SK-N-SH (cell line): ENCODE data around the gene ATP1A2. TPM values are rescaled to one million over a fixed set of nuclear protein-coding genes. Genes with fewer than 3 reads are reported as not detected.

Experiments used
- CTCF ChIA-PET: fragments of 300-600, 350-600 bp; formaldehyde crosslinking; extraction: SDS; loops from one replicate; lab custom pipeline; 2021; lab: Yijun Ruan, JAX
- POLR2A ChIA-PET: fragments of 350-600 bp; sonication (Branson Sonifier 250); formaldehyde crosslinking; extraction: SDS; loops from one replicate; lab custom pipeline; 2020; ENCODE audit warnings: antibody characterized with exemption, inconsistent platforms; lab: Yijun Ruan, JAX
- DNase-seq: peaks from one replicate; pipeline ENCODE4 v3.0.0; 2012
- H2AFZ ChIP-seq: fragments of 200-600 bp; sonication (generic); 2 replicates; pipeline ENCODE4 v1.8.1; 2016; ENCODE audit warnings: antibody characterized with exemption, mild to moderate bottlenecking, low read depth
- H3F3A ChIP-seq: fragments of 200-600 bp; sonication (generic); replicated peaks from 2 replicates; pipeline ENCODE3; 2016; ENCODE audit warnings: antibody characterized with exemption, mild to moderate bottlenecking; ENCODE audit not compliant: insufficient read depth
- H3K27ac ChIP-seq, 2 experiments: fragments of 200-500 bp in 1 of 2; fragments of 200-600 bp in 1 of 2; sonication (Bioruptor generic) in 1 of 2; sonication (generic), shearing (Covaris generic) in 1 of 2; 2 replicates each; pipeline versions ENCODE4 v1.5.1 to v1.6.1; 2014 to 2016; ENCODE audit warnings: low read depth in 2 of 2, inconsistent platforms in 1 of 2, low read length in 1 of 2, mild to moderate bottlenecking in 1 of 2, mixed read lengths in 1 of 2
- H3K27me3 ChIP-seq: fragments of 200-600 bp; sonication (generic), shearing (Covaris generic); 2 replicates; pipeline ENCODE4 v1.6.1; 2016; ENCODE audit warnings: mixed run types; ENCODE audit not compliant: insufficient read depth
- H3K36me3 ChIP-seq, 2 experiments: fragments of 200-500 bp in 1 of 2; fragments of 200-600 bp in 1 of 2; sonication (Bioruptor generic) in 1 of 2; sonication (generic) in 1 of 2; replicated peaks in 1 of 2; 2 replicates each; pipeline versions ENCODE3 to v1.5.1; 2014 to 2016; ENCODE audit warnings: low read length in 1 of 2, mild to moderate bottlenecking in 1 of 2; ENCODE audit not compliant: insufficient read depth in 2 of 2, control insufficient read depth in 1 of 2
- H3K4me1 ChIP-seq, 2 experiments: fragments of 200-500 bp in 1 of 2; fragments of 200-600 bp in 1 of 2; sonication (Bioruptor generic) in 1 of 2; sonication (generic), shearing (Covaris generic) in 1 of 2; 2 replicates each; pipeline versions ENCODE4 v1.5.1 to v1.6.1; 2014 to 2016; ENCODE audit warnings: low read depth in 1 of 2, low read length in 1 of 2, mixed run types in 1 of 2; ENCODE audit not compliant: insufficient read depth in 2 of 2, control insufficient read depth in 1 of 2
- H3K4me2 ChIP-seq: fragments of 200-600 bp; sonication (generic), shearing (Covaris generic); 2 replicates; pipeline ENCODE4 v1.6.1; 2017; ENCODE audit warnings: mixed run types
- H3K4me3 ChIP-seq, 2 experiments: fragments of 200-500 bp in 1 of 2; fragments of 200-600 bp in 1 of 2; sonication (Bioruptor generic) in 1 of 2; sonication (generic), shearing (Covaris generic) in 1 of 2; 2 replicates each; pipeline versions ENCODE4 v1.5.1 to v1.8.1; 2014 to 2016; ENCODE audit warnings: low read depth in 2 of 2, inconsistent platforms in 1 of 2, low read length in 1 of 2, mild to moderate bottlenecking in 1 of 2, mixed read lengths in 1 of 2, moderate library complexity in 1 of 2
- H3K79me2 ChIP-seq: fragments of 200-600 bp; sonication (generic); 2 replicates; pipeline ENCODE4 v1.8.1; 2017; ENCODE audit warnings: mild to moderate bottlenecking; ENCODE audit not compliant: insufficient read depth
- H3K9ac ChIP-seq: fragments of 200-600 bp; sonication (generic); 2 replicates; pipeline ENCODE4 v1.6.1; 2017; ENCODE audit warnings: mixed run types
- H3K9me2 ChIP-seq: fragments of 200-600 bp; sonication (generic); 2 replicates; pipeline ENCODE4 v1.6.1; 2017; ENCODE audit warnings: mixed run types
- H3K9me3 ChIP-seq: fragments of 200-600 bp; sonication (generic); 2 replicates; pipeline ENCODE4 v1.6.1; 2017; ENCODE audit warnings: mixed run types, mild to moderate bottlenecking, moderate library complexity
- H4K20me1 ChIP-seq: fragments of 200-600 bp; sonication (generic); 2 replicates; pipeline ENCODE4 v1.6.1; 2017; ENCODE audit warnings: mild to moderate bottlenecking, mixed run types; ENCODE audit not compliant: insufficient read depth
- CHD2 ChIP-seq: fragments of 150-350 bp; IDR thresholded peaks from 2 replicates; pipeline ENCODE4 v1.6.1; 2018; ENCODE audit warnings: low read length; ENCODE audit not compliant: partially characterized antibody
- ELF1 ChIP-seq: IDR thresholded peaks from 2 replicates; pipeline ENCODE4 v1.4.0; 2012
- IRF3 ChIP-seq: fragments of 150-350 bp; IDR thresholded peaks from 2 replicates; pipeline ENCODE4 v1.6.1; 2016; ENCODE audit warnings: mild to moderate bottlenecking, low read depth, low read length
- JUND ChIP-seq: IDR thresholded peaks from 2 replicates; pipeline ENCODE4 v1.4.0; 2012
- MXI1 ChIP-seq: IDR thresholded peaks from 2 replicates; pipeline ENCODE4 v1.6.1; 2012; ENCODE audit warnings: mild to moderate bottlenecking, low read depth, low read length, improper control_type of control experiment
- RAD21 ChIP-seq: IDR thresholded peaks from 2 replicates; pipeline ENCODE4 v1.6.1; 2012; ENCODE audit warnings: mild to moderate bottlenecking, low read length
- REST ChIP-seq: IDR thresholded peaks from 2 replicates; pipeline ENCODE4 v1.6.1; 2012; ENCODE audit warnings: mild to moderate bottlenecking, low read depth, low read length, moderate library complexity
- WGBS: methylation state at CpG from one replicate; pipeline ENCODE4 v1.1.6; 2017; ENCODE audit warnings: low lambda C conversion rate; 5-methylcytosine and 5-hydroxymethylcytosine counted together
- polyA plus RNA-seq, 3 experiments: library from polyadenylated mRNA; depleted of rRNA; stranded (reverse); fragments of >200 nt; gene quantifications; 2 replicates each; pipeline ENCODE4 v1.2.3, GENCODE V29; 2012

ATP1A2 gene
- polyA plus RNA-seq, 1 of the 3 experiments (the other 2 are of a cell fraction) = 0.07 TPM

- DNase-seq = no peak
- Histone ChIP-seq H3K79me2 (no peaks in the 10 kb centered on the region), H3K36me3 (no peaks in the 10 kb centered on the region), H2AFZ (no peak overlapping the region), H3F3A (no peaks in the 10 kb centered on the region), H3K27ac (no peak overlapping the region), H3K27me3 (0 out of 2 replicates have a peak, but pooled peaks cover 4% of the 10 kb centered on the region), H3K4me1 (peaks cover 0 to 8% of the 10 kb centered on the region in 2 experiments; a peak in 1 of 4 replicates), H3K4me3 (no peak overlapping the region), H3K9ac (no peak overlapping the region), H3K9me2 (no peaks in the 10 kb centered on the region), H3K9me3 (no peaks in the 10 kb centered on the region), H4K20me1 (no peaks in the 10 kb centered on the region), H3K4me2 (no peak overlapping the region)
- 50% methylated on average over 7 of the region's 7 CpGs for WGBS
- TF ChIP-seq ELF1 (no peak), IRF3 (no peak), CHD2 (no peak), RAD21 (no peak), JUND (no peak)
- ChIA-PET POLR2A (no interaction called here), CTCF (interaction anchor here (0.6 to 1.4 kb wide), 4 partner anchors 22 to 256 kb away, joined by 3 read pairs; no protein-coding TSS in a partner anchor)
Observed at GRCh38 chr1:160127865-160128523, 12.4 kb downstream of the ATP1A2 start.

GRCh38 chr1:160128636-160129035 is 13.1 kb downstream of the ATP1A2 start:
- TF ChIP-seq REST (no peak), MXI1 (no peak), ELF1 (no peak)
- H3K9me3 ChIP-seq = no peaks in the 10 kb centered on the region
- H4K20me1 ChIP-seq = no peaks in the 10 kb centered on the region
- H3K9ac ChIP-seq = no peak overlapping the region
- no peaks in the 10 kb centered on the region for H3K9me2 ChIP-seq
- ChIA-PET POLR2A (no interaction called here), CTCF (interaction anchor here (1.3 to 2.3 kb wide), 3 partner anchors 44 to 163 kb away, joined by 3 to 11 read pairs (median 3); no protein-coding TSS in a partner anchor)
- no peak overlapping the region for H2AFZ ChIP-seq
- H3K27me3 ChIP-seq = 0 out of 2 replicates have a peak, but pooled peaks cover 4% of the 10 kb centered on the region
- 76% methylated on average over 17 of the region's 18 CpGs for WGBS
- H3K4me2 ChIP-seq = no peak overlapping the region
- H3K4me3 ChIP-seq = no peak overlapping the region
- H3K36me3 ChIP-seq = no peaks in the 10 kb centered on the region
- no peak for DNase-seq
- H3K4me1 ChIP-seq = peaks cover 0 to 8% of the 10 kb centered on the region in 2 experiments; a peak in 1 of 4 replicates
- no peaks in the 10 kb centered on the region for H3F3A ChIP-seq
- H3K79me2 ChIP-seq = no peaks in the 10 kb centered on the region
- H3K27ac ChIP-seq = no peak overlapping the region
